Gastroesophageal sphincter (tissue), 3 donors: ENCODE measurements around the gene ZBTB17.

Source experiments
- EP300 ChIP-seq: sonication (generic); formaldehyde crosslinking; IDR thresholded peaks from one replicate; pipeline ENCODE4 v1.6.1; 2017; ENCODE audit warnings: antibody characterized with exemption, mild to moderate bottlenecking
- POLR2A ChIP-seq, 2 donors: fragments of 450-650 bp; IDR thresholded peaks; one replicate each; pipeline ENCODE4 v1.6.1; 2017; ENCODE audit warnings: antibody characterized with exemption in 2 of 2, mild to moderate bottlenecking in 2 of 2, moderate library complexity in 1 of 2
- POLR2AphosphoS5 ChIP-seq: sonication (generic); formaldehyde crosslinking; IDR thresholded peaks from one replicate; pipeline ENCODE4 v1.6.1; 2017; ENCODE audit warnings: antibody characterized with exemption
- TF ChIP-seq, protein P1 (sequence below), 4 experiments: fragments of 200-600 bp in 2 of 4; fragments of 450-650 bp in 2 of 4; sonication (generic) in 1 of 4; IDR thresholded peaks; one replicate each; pipeline ENCODE4 v1.5.1; 2017 to 2019; ENCODE audit warnings: antibody characterized with exemption in 4 of 4, mild to moderate bottlenecking in 2 of 4, moderate library complexity in 2 of 4

DNA sequence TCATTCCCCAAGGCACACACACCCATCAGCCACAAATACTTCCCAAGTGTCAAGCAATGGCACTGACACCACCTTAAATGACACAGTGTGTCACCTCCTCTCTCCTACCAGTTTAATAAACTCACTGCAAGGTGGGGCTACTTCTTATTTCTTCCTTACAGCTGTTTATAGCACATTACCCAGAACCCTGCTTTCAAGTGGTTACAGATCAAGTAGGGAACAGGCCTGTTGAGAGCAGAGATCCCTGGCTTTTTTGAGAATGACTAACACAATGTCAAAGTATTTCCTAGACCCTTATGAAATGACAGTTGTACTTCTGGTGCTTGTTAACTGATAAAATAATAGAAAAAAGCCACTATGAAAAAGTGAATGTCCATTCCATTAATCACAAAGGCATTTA lies 19.8 kb downstream of the ZBTB17 start:
- TF ChIP-seq, protein P1, sequence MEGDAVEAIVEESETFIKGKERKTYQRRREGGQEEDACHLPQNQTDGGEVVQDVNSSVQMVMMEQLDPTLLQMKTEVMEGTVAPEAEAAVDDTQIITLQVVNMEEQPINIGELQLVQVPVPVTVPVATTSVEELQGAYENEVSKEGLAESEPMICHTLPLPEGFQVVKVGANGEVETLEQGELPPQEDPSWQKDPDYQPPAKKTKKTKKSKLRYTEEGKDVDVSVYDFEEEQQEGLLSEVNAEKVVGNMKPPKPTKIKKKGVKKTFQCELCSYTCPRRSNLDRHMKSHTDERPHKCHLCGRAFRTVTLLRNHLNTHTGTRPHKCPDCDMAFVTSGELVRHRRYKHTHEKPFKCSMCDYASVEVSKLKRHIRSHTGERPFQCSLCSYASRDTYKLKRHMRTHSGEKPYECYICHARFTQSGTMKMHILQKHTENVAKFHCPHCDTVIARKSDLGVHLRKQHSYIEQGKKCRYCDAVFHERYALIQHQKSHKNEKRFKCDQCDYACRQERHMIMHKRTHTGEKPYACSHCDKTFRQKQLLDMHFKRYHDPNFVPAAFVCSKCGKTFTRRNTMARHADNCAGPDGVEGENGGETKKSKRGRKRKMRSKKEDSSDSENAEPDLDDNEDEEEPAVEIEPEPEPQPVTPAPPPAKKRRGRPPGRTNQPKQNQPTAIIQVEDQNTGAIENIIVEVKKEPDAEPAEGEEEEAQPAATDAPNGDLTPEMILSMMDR (IDR thresholded peaks at IDR 0.05): no peak
- TF ChIP-seq EP300 (no peak), POLR2AphosphoS5 (no peak), POLR2A (IDR thresholded peaks at IDR 0.05) (no peak)
